ENCODE results near the gene MSANTD1.

Gene MSANTD1

DNA sequence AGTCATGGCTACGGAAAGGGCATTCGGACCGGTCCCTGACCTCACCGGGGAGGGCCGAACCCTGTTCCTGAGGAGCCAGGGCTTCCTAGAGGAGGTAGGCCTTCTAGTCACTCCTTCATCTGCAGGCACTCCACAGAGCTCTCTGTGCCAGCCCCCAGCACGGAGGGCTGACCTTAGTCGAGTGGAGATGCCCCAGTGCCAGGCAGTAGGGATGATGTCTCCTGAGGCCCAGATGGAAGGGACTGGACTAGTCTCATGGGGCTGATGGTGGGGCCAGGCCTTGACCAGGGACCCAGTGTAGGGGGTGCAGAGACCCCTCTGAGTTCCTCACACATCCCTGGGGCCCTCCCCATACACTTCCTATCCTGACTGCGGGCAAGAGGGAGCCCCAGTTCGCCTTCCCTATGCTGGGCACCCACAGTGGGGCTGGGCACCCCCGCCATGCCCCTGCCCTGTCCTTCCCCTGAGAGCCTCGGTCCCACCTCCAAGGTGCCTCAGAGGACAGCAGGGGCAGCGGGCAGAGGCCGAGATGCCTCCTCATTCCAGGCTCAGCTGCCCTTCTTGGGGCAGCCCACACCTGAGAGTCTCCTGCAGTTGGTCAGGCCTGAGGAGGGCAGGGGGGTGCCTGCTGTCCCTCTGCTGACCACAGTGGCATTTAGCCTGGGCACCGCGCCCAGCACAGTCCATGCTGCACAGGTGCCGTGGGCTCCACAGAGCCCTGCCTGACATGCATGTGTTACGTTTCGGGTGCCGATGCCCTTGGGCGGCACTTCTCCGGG, 1.4 kb upstream of the MSANTD1 start:
- H3K27me3 ChIP-seq (ENCODE audit: control insufficient read depth in 1 of 2, insufficient read depth in 2 of 2, low read length in 2 of 2) = no peaks in the 10 kb centered on the region
- H3K36me3 ChIP-seq (ENCODE audit: control insufficient read depth in 1 of 2, insufficient read depth in 2 of 2, low read length in 2 of 2) = no peaks in the 10 kb centered on the region
- H3K9ac ChIP-seq (ENCODE audit: low read depth in 1 of 2, low read length in 2 of 2) = no peak overlapping the region
- H3K4me1 ChIP-seq (ENCODE audit: control insufficient read depth in 1 of 2, insufficient read depth in 2 of 2, low read length in 2 of 2) = no peaks in the 10 kb centered on the region
- H3K27ac ChIP-seq (ENCODE audit: low read depth, low read length) = no peak overlapping the region
- no peak overlapping the region for H3K4me3 ChIP-seq (ENCODE audit: low read depth in 1 of 2, low read length in 2 of 2)
- no peaks in the 10 kb centered on the region for H3K9me3 ChIP-seq (ENCODE audit: control insufficient read depth in 1 of 2, low read length in 2 of 2)

DNA sequence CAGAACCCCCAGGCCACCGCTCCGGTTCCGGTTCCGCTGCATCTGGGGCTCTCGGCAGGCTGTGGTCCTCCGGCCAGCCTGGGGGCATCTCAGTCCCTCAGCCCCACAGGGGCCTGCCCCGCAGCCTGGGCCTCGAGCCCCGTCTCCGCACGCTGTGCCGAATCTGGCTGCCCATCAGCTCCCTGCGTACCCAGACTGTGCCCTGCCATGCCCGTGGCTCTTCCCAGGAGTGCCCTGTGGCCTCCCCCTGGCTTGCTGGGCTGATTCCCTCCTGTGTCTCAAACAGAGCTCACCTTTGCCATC, 830 bp upstream of the MSANTD1 start:
- Histone ChIP-seq H3K27ac (ENCODE audit: low read depth, low read length) (no peak overlapping the region), H3K4me1 (ENCODE audit: control insufficient read depth in 1 of 2, insufficient read depth in 2 of 2, low read length in 2 of 2) (no peaks in the 10 kb centered on the region), H3K27me3 (ENCODE audit: control insufficient read depth in 1 of 2, insufficient read depth in 2 of 2, low read length in 2 of 2) (no peaks in the 10 kb centered on the region), H3K36me3 (ENCODE audit: control insufficient read depth in 1 of 2, insufficient read depth in 2 of 2, low read length in 2 of 2) (no peaks in the 10 kb centered on the region), H3K4me3 (ENCODE audit: low read depth in 1 of 2, low read length in 2 of 2) (no peak overlapping the region), H3K9me3 (ENCODE audit: control insufficient read depth in 1 of 2, low read length in 2 of 2) (no peaks in the 10 kb centered on the region), H3K9ac (ENCODE audit: low read depth in 1 of 2, low read length in 2 of 2) (no peak overlapping the region)

GRCh38 chr4:3249711-3250437, 915 bp downstream of the MSANTD1 start:
- no peak overlapping the region for H3K27ac ChIP-seq (ENCODE audit: low read depth, low read length)
- no peak overlapping the region for H3K4me3 ChIP-seq (ENCODE audit: low read depth in 1 of 2, low read length in 2 of 2)
- no peaks in the 10 kb centered on the region for H3K36me3 ChIP-seq (ENCODE audit: control insufficient read depth in 1 of 2, insufficient read depth in 2 of 2, low read length in 2 of 2)
- no peak overlapping the region for H3K9ac ChIP-seq (ENCODE audit: low read depth in 1 of 2, low read length in 2 of 2)
- no peaks in the 10 kb centered on the region for H3K4me1 ChIP-seq (ENCODE audit: control insufficient read depth in 1 of 2, insufficient read depth in 2 of 2, low read length in 2 of 2)
- no peaks in the 10 kb centered on the region for H3K27me3 ChIP-seq (ENCODE audit: control insufficient read depth in 1 of 2, insufficient read depth in 2 of 2, low read length in 2 of 2)
- H3K9me3 ChIP-seq (ENCODE audit: control insufficient read depth in 1 of 2, low read length in 2 of 2) = no peaks in the 10 kb centered on the region

DNA sequence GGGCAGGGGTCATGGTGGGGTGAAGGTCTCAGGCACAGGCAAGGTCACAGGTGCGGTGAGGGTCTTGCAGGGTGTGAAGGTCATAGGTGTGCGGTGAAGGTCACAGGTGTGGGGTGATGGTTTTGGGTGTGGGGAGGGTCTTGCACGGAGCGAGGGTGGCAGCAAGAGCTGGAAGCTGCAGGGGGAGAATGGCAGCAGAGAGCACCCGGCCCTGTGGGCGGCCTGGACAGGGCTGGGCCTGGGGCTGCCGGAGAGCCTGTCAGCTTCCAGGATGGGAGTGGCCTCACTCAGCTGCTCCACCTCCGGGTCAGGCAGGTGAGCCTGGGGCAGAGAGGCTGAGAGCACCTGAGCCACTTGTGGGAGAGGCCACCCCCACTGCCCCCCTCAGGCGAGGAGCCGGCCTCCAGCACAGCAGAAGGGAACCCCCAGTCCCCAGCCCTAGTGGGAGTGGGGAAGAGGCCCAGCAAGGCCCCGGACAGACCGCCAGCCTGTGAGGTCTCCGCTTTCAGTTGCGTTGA, 1.5 kb downstream of the MSANTD1 start:
- Histone ChIP-seq H3K9me3 (ENCODE audit: control insufficient read depth in 1 of 2, low read length in 2 of 2) (no peaks in the 10 kb centered on the region), H3K4me3 (ENCODE audit: low read depth in 1 of 2, low read length in 2 of 2) (no peak overlapping the region), H3K4me1 (ENCODE audit: control insufficient read depth in 1 of 2, insufficient read depth in 2 of 2, low read length in 2 of 2) (no peaks in the 10 kb centered on the region), H3K36me3 (ENCODE audit: control insufficient read depth in 1 of 2, insufficient read depth in 2 of 2, low read length in 2 of 2) (no peaks in the 10 kb centered on the region), H3K27ac (ENCODE audit: low read depth, low read length) (no peak overlapping the region), H3K27me3 (ENCODE audit: control insufficient read depth in 1 of 2, insufficient read depth in 2 of 2, low read length in 2 of 2) (no peaks in the 10 kb centered on the region), H3K9ac (ENCODE audit: low read depth in 1 of 2, low read length in 2 of 2) (no peak overlapping the region)

DNA sequence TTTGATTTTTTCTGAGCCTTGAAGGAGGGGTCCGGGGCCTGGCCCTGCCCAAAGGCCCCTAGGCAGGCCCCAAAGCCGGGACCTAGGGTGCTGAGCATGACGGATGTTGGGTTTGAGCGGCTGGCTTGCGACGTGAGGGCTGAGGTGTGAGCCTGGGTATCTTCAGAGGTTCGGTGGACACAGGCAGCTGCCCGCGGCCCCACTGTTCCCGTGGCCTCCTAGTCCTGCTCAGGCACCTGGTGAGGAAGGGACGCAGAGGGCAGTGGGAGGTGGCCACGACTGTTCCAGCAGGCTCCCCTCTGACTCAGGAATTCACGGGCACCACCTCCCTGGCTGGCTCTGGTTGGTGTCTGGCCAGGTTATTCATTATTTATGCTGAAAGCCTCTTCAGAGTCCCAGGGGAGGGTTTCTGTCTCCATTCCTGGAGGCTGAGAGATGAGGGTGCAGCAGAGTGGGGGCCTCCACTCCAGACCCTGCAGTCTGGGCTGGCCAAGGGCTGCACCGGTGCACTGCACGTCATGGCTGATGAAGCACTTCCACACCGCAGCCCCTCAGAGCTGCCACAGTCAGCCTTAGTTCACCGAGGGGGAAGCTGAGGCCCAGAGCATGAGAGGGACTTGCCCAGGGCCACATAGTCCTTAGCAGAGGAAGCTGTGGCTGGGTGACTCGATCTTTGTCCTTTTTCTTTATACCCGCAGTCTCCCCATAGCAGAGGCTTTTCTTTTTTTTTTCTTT, 2.2 kb downstream of the MSANTD1 start:
- Histone ChIP-seq H3K9ac (ENCODE audit: low read depth in 1 of 2, low read length in 2 of 2) (no peak overlapping the region), H3K9me3 (ENCODE audit: control insufficient read depth in 1 of 2, low read length in 2 of 2) (no peaks in the 10 kb centered on the region), H3K4me1 (ENCODE audit: control insufficient read depth in 1 of 2, insufficient read depth in 2 of 2, low read length in 2 of 2) (no peaks in the 10 kb centered on the region), H3K27ac (ENCODE audit: low read depth, low read length) (no peak overlapping the region), H3K4me3 (ENCODE audit: low read depth in 1 of 2, low read length in 2 of 2) (no peak overlapping the region), H3K27me3 (ENCODE audit: control insufficient read depth in 1 of 2, insufficient read depth in 2 of 2, low read length in 2 of 2) (no peaks in the 10 kb centered on the region), H3K36me3 (ENCODE audit: control insufficient read depth in 1 of 2, insufficient read depth in 2 of 2, low read length in 2 of 2) (no peaks in the 10 kb centered on the region)

- Histone ChIP-seq H3K27ac (ENCODE audit: low read depth, low read length) (no peak overlapping the region), H3K36me3 (ENCODE audit: control insufficient read depth in 1 of 2, insufficient read depth in 2 of 2, low read length in 2 of 2) (no peaks in the 10 kb centered on the region), H3K27me3 (ENCODE audit: control insufficient read depth in 1 of 2, insufficient read depth in 2 of 2, low read length in 2 of 2) (no peaks in the 10 kb centered on the region), H3K4me1 (ENCODE audit: control insufficient read depth in 1 of 2, insufficient read depth in 2 of 2, low read length in 2 of 2) (no peaks in the 10 kb centered on the region), H3K9ac (ENCODE audit: low read depth in 1 of 2, low read length in 2 of 2) (no peak overlapping the region), H3K9me3 (ENCODE audit: control insufficient read depth in 1 of 2, low read length in 2 of 2) (no peaks in the 10 kb centered on the region), H3K4me3 (ENCODE audit: low read depth in 1 of 2, low read length in 2 of 2) (no peak overlapping the region)
These were observed 2.9 kb downstream of the MSANTD1 start for GRCh38 chr4:3251691-3252479.

DNA sequence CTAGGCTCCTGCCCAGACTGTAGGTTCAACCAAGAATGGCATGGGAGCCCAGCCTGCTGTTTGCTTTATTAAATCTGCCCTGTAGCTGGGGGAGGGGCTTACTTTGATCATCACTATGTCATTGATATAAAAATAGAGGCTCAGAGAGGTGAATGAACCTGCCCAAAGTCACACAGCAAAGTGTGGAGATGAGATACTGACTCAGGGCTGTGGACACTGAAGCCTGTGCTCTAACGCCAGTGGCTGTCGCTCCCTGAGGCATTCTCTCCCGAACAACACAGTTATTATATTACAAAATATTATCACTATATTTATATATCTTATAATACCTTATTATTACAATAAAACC, 3.5 kb downstream of the MSANTD1 start:
- H3K4me1 ChIP-seq (ENCODE audit: control insufficient read depth in 1 of 2, insufficient read depth in 2 of 2, low read length in 2 of 2) = peaks cover 0 to 3% of the 10 kb centered on the region in 2 donors
- no peaks in the 10 kb centered on the region for H3K27me3 ChIP-seq (ENCODE audit: control insufficient read depth in 1 of 2, insufficient read depth in 2 of 2, low read length in 2 of 2)
- no peaks in the 10 kb centered on the region for H3K9me3 ChIP-seq (ENCODE audit: control insufficient read depth in 1 of 2, low read length in 2 of 2)
- H3K27ac ChIP-seq (ENCODE audit: low read depth, low read length) = no peak overlapping the region
- H3K4me3 ChIP-seq (ENCODE audit: low read depth in 1 of 2, low read length in 2 of 2) = no peak overlapping the region
- H3K36me3 ChIP-seq (ENCODE audit: control insufficient read depth in 1 of 2, insufficient read depth in 2 of 2, low read length in 2 of 2) = no peaks in the 10 kb centered on the region
- no peak overlapping the region for H3K9ac ChIP-seq (ENCODE audit: low read depth in 1 of 2, low read length in 2 of 2)

DNA sequence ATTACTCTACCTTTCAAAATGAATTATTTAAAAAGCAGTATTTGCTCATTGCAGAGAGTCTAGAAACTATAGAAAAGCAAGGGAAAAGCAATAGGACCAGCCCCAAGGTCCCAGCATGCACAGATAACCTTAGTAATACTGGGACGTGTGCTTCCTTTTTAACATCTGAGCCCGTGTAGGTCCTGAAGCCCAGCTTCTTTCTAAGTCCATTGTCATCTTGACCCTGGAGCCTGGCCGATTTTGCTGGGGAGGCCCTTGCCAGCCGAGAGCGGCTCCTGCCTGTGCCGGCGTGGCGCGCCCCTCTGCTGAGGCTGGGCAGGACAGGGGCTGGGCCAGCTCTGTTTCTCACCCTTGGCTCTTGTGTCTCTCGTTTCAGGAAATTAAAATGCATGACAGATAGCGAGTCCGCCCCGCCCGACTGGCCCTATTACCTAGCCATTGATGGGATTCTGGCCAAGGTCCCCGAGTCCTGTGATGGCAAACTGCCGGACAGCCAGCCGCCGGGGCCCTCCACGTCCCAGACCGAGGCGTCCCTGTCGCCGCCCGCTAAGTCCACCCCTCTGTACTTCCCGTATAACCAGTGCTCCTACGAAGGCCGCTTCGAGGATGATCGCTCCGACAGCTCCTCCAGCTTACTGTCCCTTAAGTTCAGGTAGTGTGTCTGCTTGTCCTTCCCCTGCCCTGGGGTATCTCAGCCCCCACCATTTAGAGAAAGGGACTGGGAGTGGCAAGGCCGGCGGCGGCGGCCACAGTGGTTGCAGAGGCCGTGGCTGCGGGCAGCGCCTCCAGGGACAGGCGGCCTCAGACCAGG, 4.1 kb downstream of the MSANTD1 start:
- no peaks in the 10 kb centered on the region for H3K36me3 ChIP-seq (ENCODE audit: control insufficient read depth in 1 of 2, insufficient read depth in 2 of 2, low read length in 2 of 2)
- H3K27ac ChIP-seq (ENCODE audit: low read depth, low read length) = no peak overlapping the region
- no peak overlapping the region for H3K4me3 ChIP-seq (ENCODE audit: low read depth in 1 of 2, low read length in 2 of 2)
- H3K27me3 ChIP-seq (ENCODE audit: control insufficient read depth in 1 of 2, insufficient read depth in 2 of 2, low read length in 2 of 2) = no peaks in the 10 kb centered on the region
- H3K4me1 ChIP-seq (ENCODE audit: control insufficient read depth in 1 of 2, insufficient read depth in 2 of 2, low read length in 2 of 2) = peaks cover 0 to 3% of the 10 kb centered on the region in 2 donors
- H3K9ac ChIP-seq (ENCODE audit: low read depth in 1 of 2, low read length in 2 of 2) = no peak overlapping the region
- no peaks in the 10 kb centered on the region for H3K9me3 ChIP-seq (ENCODE audit: control insufficient read depth in 1 of 2, low read length in 2 of 2)

- peaks cover 0 to 3% of the 10 kb centered on the region in 2 donors for H3K4me1 ChIP-seq (ENCODE audit: control insufficient read depth in 1 of 2, insufficient read depth in 2 of 2, low read length in 2 of 2)
- H3K27me3 ChIP-seq (ENCODE audit: control insufficient read depth in 1 of 2, insufficient read depth in 2 of 2, low read length in 2 of 2) = peaks cover 0 to 3% of the 10 kb centered on the region in 2 donors
- no peaks in the 10 kb centered on the region for H3K36me3 ChIP-seq (ENCODE audit: control insufficient read depth in 1 of 2, insufficient read depth in 2 of 2, low read length in 2 of 2)
- H3K27ac ChIP-seq (ENCODE audit: low read depth, low read length) = no peak overlapping the region
- H3K9ac ChIP-seq (ENCODE audit: low read depth in 1 of 2, low read length in 2 of 2) = no peak overlapping the region
- no peak overlapping the region for H3K4me3 ChIP-seq (ENCODE audit: low read depth in 1 of 2, low read length in 2 of 2)
- no peaks in the 10 kb centered on the region for H3K9me3 ChIP-seq (ENCODE audit: control insufficient read depth in 1 of 2, low read length in 2 of 2)
These were observed 4.8 kb downstream of the MSANTD1 start for GRCh38 chr4:3253808-3254207.
